COR-L47 (cell line): Measurements from ENCODE around the gene CPM.
"Not testable (repeated sequence)": the region's sequence is repeated elsewhere in the genome, so short reads cannot be mapped to it uniquely, and the experiment has no call there.

Experiments used
- DNase-seq: peaks from one replicate; lab custom pipeline; 2025; lab: John Stamatoyannopoulos, UW

The CPM gene

GRCh38 chr12:68806488-68807237 is 126.3 kb downstream of the CPM start:
- DNase-seq: no peak

- DNase-seq: no peak
Measured at GRCh38 chr12:68805592-68806120, 127.3 kb downstream of the CPM start.

GRCh38 chr12:68804657-68805591 is 128.0 kb downstream of the CPM start:
- no peak for DNase-seq

GRCh38 chr12:68803948-68804656 is 128.9 kb downstream of the CPM start:
- DNase-seq: no peak

GRCh38 chr12:68802911-68803651 is 129.9 kb downstream of the CPM start:
- not testable (repeated sequence) for DNase-seq

- DNase-seq: not testable (repeated sequence)
Measured at GRCh38 chr12:68802372-68802745, 130.6 kb downstream of the CPM start.
